Mesodermal cell (in vitro differentiated cells): Measurements from ENCODE around the gene ADGRB2.

Source experiments
- H3K27ac ChIP-seq: 2 replicates; pipeline ENCODE4 v1.7.0; 2013; ENCODE audit warnings: mild to moderate bottlenecking, low read depth, low read length, moderate library complexity; ENCODE audit not compliant: severe bottlenecking
- H3K36me3 ChIP-seq: 2 replicates; pipeline ENCODE4 v1.7.1; 2013; ENCODE audit warnings: mild to moderate bottlenecking, low read length, moderate library complexity; ENCODE audit not compliant: control insufficient read depth, insufficient read depth
- H3K4me1 ChIP-seq: one replicate; pipeline ENCODE4 v1.7.1; 2013; ENCODE audit warnings: mild to moderate bottlenecking, low read length; ENCODE audit not compliant: insufficient read depth, control insufficient read depth, poor library complexity, severe bottlenecking
- H3K4me3 ChIP-seq: 2 replicates; pipeline ENCODE4 v1.7.0; 2013; ENCODE audit warnings: low read length, control low read depth, mild to moderate bottlenecking; ENCODE audit not compliant: insufficient read depth, poor library complexity, severe bottlenecking; ENCODE audit errors: extremely low read depth
- H3K9me3 ChIP-seq: 2 replicates; pipeline ENCODE4 v1.7.1; 2013; ENCODE audit warnings: mild to moderate bottlenecking, low read length, moderate library complexity; ENCODE audit not compliant: control insufficient read depth
- whole genome bisulfite sequencing, 2 experiments: methylation state at CpG; one replicate each; pipeline ENCODE4 v1.1.5; 2013; ENCODE audit warnings: missing lambda C conversion rate in 2 of 2; ENCODE audit not compliant: insufficient coverage in 2 of 2; 5-methylcytosine and 5-hydroxymethylcytosine counted together

ADGRB2 gene

GRCh38 chr1:31687601-31688000, 76.5 kb downstream of the ADGRB2 start:
- Histone ChIP-seq H3K36me3 (no peaks in the 10 kb centered on the region), H3K27ac (no peak overlapping the region), H3K9me3 (no peaks in the 10 kb centered on the region), H3K4me1 (peaks cover 43% of the 10 kb centered on the region), H3K4me3 (no peak overlapping the region)
- 83 to 85% methylated on average over 5 to 7 of the region's 8 CpGs for WGBS, 2 experiments

GRCh38 chr1:31685795-31686194, 78.3 kb downstream of the ADGRB2 start:
- no peak overlapping the region for H3K4me3 ChIP-seq
- no peaks in the 10 kb centered on the region for H3K36me3 ChIP-seq
- no peak overlapping the region for H3K27ac ChIP-seq
- 84 to 87% methylated on average over 7 to 8 of the region's 8 CpGs for WGBS, 2 experiments
- H3K9me3 ChIP-seq = no peaks in the 10 kb centered on the region
- peaks cover 55% of the 10 kb centered on the region for H3K4me1 ChIP-seq

GRCh38 chr1:31683997-31684396, 80.1 kb downstream of the ADGRB2 start:
- whole genome bisulfite sequencing, 2 experiments = 87 to 89% methylated on average over 6 to 11 of the region's 11 CpGs
- Histone ChIP-seq H3K27ac (no peak overlapping the region), H3K36me3 (no peaks in the 10 kb centered on the region)

GRCh38 chr1:31681415-31681814, 82.7 kb downstream of the ADGRB2 start:
- H3K9me3 ChIP-seq = no peaks in the 10 kb centered on the region
- WGBS, 2 experiments = 81% methylated on average over 8 of the region's 9 CpGs
- H3K27ac ChIP-seq = no peak overlapping the region
- no peak overlapping the region for H3K4me3 ChIP-seq
- no peaks in the 10 kb centered on the region for H3K36me3 ChIP-seq
- H3K4me1 ChIP-seq = peaks cover 38% of the 10 kb centered on the region

More at GRCh38 chr1:31683997-31684396, 80.1 kb downstream of the ADGRB2 start:
- no peak overlapping the region for H3K4me3 ChIP-seq
- H3K9me3 ChIP-seq = no peaks in the 10 kb centered on the region
- peaks cover 44% of the 10 kb centered on the region for H3K4me1 ChIP-seq

- 93 to 95% methylated on average over 20 to 23 of the region's 23 CpGs for WGBS, 2 experiments
- Histone ChIP-seq H3K4me1 (peaks cover 35% of the 10 kb centered on the region), H3K4me3 (no peak overlapping the region), H3K27ac (no peak overlapping the region), H3K36me3 (no peaks in the 10 kb centered on the region), H3K9me3 (no peaks in the 10 kb centered on the region)
These were observed 84.4 kb downstream of the ADGRB2 start for GRCh38 chr1:31679676-31680230.

- no peaks in the 10 kb centered on the region for H3K36me3 ChIP-seq
- WGBS, 2 experiments = 44 to 54% methylated on average over 2 of the region's 2 CpGs
- no peaks in the 10 kb centered on the region for H3K9me3 ChIP-seq
- no peak overlapping the region for H3K27ac ChIP-seq
- H3K4me1 ChIP-seq = peaks cover 38% of the 10 kb centered on the region
- H3K4me3 ChIP-seq = no peak overlapping the region
These were observed 85.0 kb downstream of the ADGRB2 start for GRCh38 chr1:31679091-31679490.

- no peak overlapping the region for H3K4me3 ChIP-seq
- H3K4me1 ChIP-seq = peaks cover 38% of the 10 kb centered on the region
- H3K36me3 ChIP-seq = no peaks in the 10 kb centered on the region
- no peaks in the 10 kb centered on the region for H3K9me3 ChIP-seq
- 97 to 100% methylated on average over 4 of the region's 4 CpGs for WGBS, 2 experiments
- no peak overlapping the region for H3K27ac ChIP-seq
These were observed 85.5 kb downstream of the ADGRB2 start for GRCh38 chr1:31678681-31679080.

GRCh38 chr1:31677949-31678348, 86.2 kb downstream of the ADGRB2 start:
- 83 to 87% methylated on average over 6 of the region's 6 CpGs for WGBS, 2 experiments
- Histone ChIP-seq H3K4me1 (peaks cover 38% of the 10 kb centered on the region), H3K27ac (no peak overlapping the region), H3K9me3 (no peaks in the 10 kb centered on the region), H3K4me3 (no peak overlapping the region), H3K36me3 (no peaks in the 10 kb centered on the region)

GRCh38 chr1:31677401-31677800, 86.7 kb downstream of the ADGRB2 start:
- Histone ChIP-seq H3K9me3 (no peaks in the 10 kb centered on the region), H3K4me1 (peaks cover 38% of the 10 kb centered on the region)
- 60 to 100% methylated on average over 1 to 3 of the region's 3 CpGs for WGBS, 2 experiments

More at GRCh38 chr1:31677401-31677800, 86.7 kb downstream of the ADGRB2 start:
- no peaks in the 10 kb centered on the region for H3K36me3 ChIP-seq
- no peak overlapping the region for H3K27ac ChIP-seq
- no peak overlapping the region for H3K4me3 ChIP-seq
